Activated naive CD8-positive, alpha-beta T cell treated with anti-CD3 and anti-CD28 coated beads, Interleukin-2, amount 50 U/mL, for 24 hours (primary cell): ENCODE data around the gene ACP6.

ENCODE experiments used
- ATAC-seq: fragments of 150-1000 bp; cut with Tn5 transposase; one replicate; pipeline ENCODE4 v1.10.0; 2021
- DNase-seq: peaks from one replicate; pipeline ENCODE4 v3.0.0; 2021
- H3K27ac Mint-ChIP-seq: one replicate; pipeline ENCODE4 v1.8.0; 2021; ENCODE audit warnings: mild to moderate bottlenecking, mixed read lengths
- H3K27me3 Mint-ChIP-seq: one replicate; pipeline ENCODE4 v1.8.0; 2021; ENCODE audit warnings: mixed read lengths
- H3K36me3 Mint-ChIP-seq: one replicate; pipeline ENCODE4 v1.8.0; 2021; ENCODE audit warnings: low read depth, mixed read lengths
- H3K4me1 Mint-ChIP-seq: one replicate; pipeline ENCODE4 v1.8.0; 2021; ENCODE audit warnings: mixed read lengths
- H3K4me3 Mint-ChIP-seq: one replicate; pipeline ENCODE4 v1.8.0; 2021; ENCODE audit warnings: mild to moderate bottlenecking, moderate library complexity, mixed read lengths
- H3K9me3 Mint-ChIP-seq: one replicate; pipeline ENCODE4 v1.8.0; 2021; ENCODE audit warnings: mixed read lengths

ACP6 gene

GRCh38 chr1:147673406-147673805 lies 3.1 kb upstream of the ACP6 start:
- H3K4me1 Mint-ChIP-seq = peaks cover 16% of the 10 kb centered on the region
- peaks cover 5% of the 10 kb centered on the region for H3K9me3 Mint-ChIP-seq
- H3K27me3 Mint-ChIP-seq = peaks cover 7% of the 10 kb centered on the region
- H3K27ac Mint-ChIP-seq = no peak overlapping the region
- no peak overlapping the region for H3K4me3 Mint-ChIP-seq
- ATAC-seq = no peak
- DNase-seq = no peak
- H3K36me3 Mint-ChIP-seq = no peaks in the 10 kb centered on the region

GRCh38 chr1:147669469-147670318 lies 630 bp downstream of the ACP6 start:
- H3K9me3 Mint-ChIP-seq = no peaks in the 10 kb centered on the region
- peak overlapping the region; percentile 85 for H3K27ac Mint-ChIP-seq
- no peaks in the 10 kb centered on the region for H3K36me3 Mint-ChIP-seq
- peaks cover 3% of the 10 kb centered on the region for H3K27me3 Mint-ChIP-seq
- peak overlapping the region; percentile 93 for H3K4me3 Mint-ChIP-seq
- peak; percentile 50 for ATAC-seq
- peaks cover 21% of the 10 kb centered on the region for H3K4me1 Mint-ChIP-seq
- DNase-seq = peak; percentile 48

- no peak overlapping the region for H3K27ac Mint-ChIP-seq
- ATAC-seq = no peak
- peaks cover 4% of the 10 kb centered on the region for H3K9me3 Mint-ChIP-seq
- H3K4me1 Mint-ChIP-seq = peaks cover 16% of the 10 kb centered on the region
- no peak for DNase-seq
- no peaks in the 10 kb centered on the region for H3K27me3 Mint-ChIP-seq
- no peak overlapping the region for H3K4me3 Mint-ChIP-seq
- H3K36me3 Mint-ChIP-seq = no peaks in the 10 kb centered on the region
Measured at GRCh38 chr1:147665521-147665920, 4.8 kb downstream of the ACP6 start.

- Mint-ChIP-seq H3K27ac (peak overlapping the region; percentile 3), H3K4me3 (no peak overlapping the region), H3K36me3 (no peaks in the 10 kb centered on the region), H3K4me1 (peaks cover 12% of the 10 kb centered on the region), H3K27me3 (no peaks in the 10 kb centered on the region), H3K9me3 (peaks cover 4% of the 10 kb centered on the region)
- ATAC-seq = no peak
- no peak for DNase-seq
Measured at GRCh38 chr1:147664206-147664605, 6.1 kb downstream of the ACP6 start.

- no peaks in the 10 kb centered on the region for H3K4me1 Mint-ChIP-seq
- no peak overlapping the region for H3K4me3 Mint-ChIP-seq
- no peaks in the 10 kb centered on the region for H3K9me3 Mint-ChIP-seq
- no peak for ATAC-seq
- H3K36me3 Mint-ChIP-seq = peaks cover 3% of the 10 kb centered on the region
- no peak for DNase-seq
- no peaks in the 10 kb centered on the region for H3K27me3 Mint-ChIP-seq
- H3K27ac Mint-ChIP-seq = no peak overlapping the region
Measured at GRCh38 chr1:147654511-147654910, 15.8 kb downstream of the ACP6 start.

GRCh38 chr1:147652306-147652705 lies 18.0 kb downstream of the ACP6 start:
- Mint-ChIP-seq H3K27ac (no peak overlapping the region), H3K4me1 (peaks cover 21% of the 10 kb centered on the region), H3K4me3 (no peak overlapping the region), H3K9me3 (no peaks in the 10 kb centered on the region), H3K27me3 (no peaks in the 10 kb centered on the region), H3K36me3 (peaks cover 6% of the 10 kb centered on the region)
- no peak for ATAC-seq
- no peak for DNase-seq

- peaks cover 29% of the 10 kb centered on the region for H3K4me1 Mint-ChIP-seq
- ATAC-seq (no peak), DNase-seq (no peak)
- H3K27me3 Mint-ChIP-seq = no peaks in the 10 kb centered on the region
- no peaks in the 10 kb centered on the region for H3K9me3 Mint-ChIP-seq
- peaks cover 6% of the 10 kb centered on the region for H3K36me3 Mint-ChIP-seq
- H3K27ac Mint-ChIP-seq = no peak overlapping the region
- no peak overlapping the region for H3K4me3 Mint-ChIP-seq
Measured at GRCh38 chr1:147651466-147651865, 18.9 kb downstream of the ACP6 start.

- peaks cover 8% of the 10 kb centered on the region for H3K36me3 Mint-ChIP-seq
- H3K9me3 Mint-ChIP-seq = no peaks in the 10 kb centered on the region
- peaks cover 45% of the 10 kb centered on the region for H3K4me1 Mint-ChIP-seq
- no peak for ATAC-seq
- H3K27me3 Mint-ChIP-seq = no peaks in the 10 kb centered on the region
- peak overlapping the region; percentile 34 for H3K27ac Mint-ChIP-seq
- DNase-seq = no peak
- H3K4me3 Mint-ChIP-seq = no peak overlapping the region
Measured at GRCh38 chr1:147648933-147649332, 21.4 kb downstream of the ACP6 start.

GRCh38 chr1:147647796-147648633 lies 22.3 kb downstream of the ACP6 start:
- Mint-ChIP-seq H3K9me3 (no peaks in the 10 kb centered on the region), H3K27ac (peak overlapping the region; percentile 43), H3K4me1 (peaks cover 45% of the 10 kb centered on the region), H3K27me3 (no peaks in the 10 kb centered on the region), H3K36me3 (peaks cover 8% of the 10 kb centered on the region), H3K4me3 (no peak overlapping the region)
- ATAC-seq (peak; percentile 77), DNase-seq (peak; percentile 25)

GRCh38 chr1:147643974-147644373 lies 26.4 kb downstream of the ACP6 start:
- Mint-ChIP-seq H3K36me3 (peaks cover 8% of the 10 kb centered on the region), H3K9me3 (no peaks in the 10 kb centered on the region), H3K4me3 (no peak overlapping the region), H3K27ac (no peak overlapping the region), H3K4me1 (peaks cover 49% of the 10 kb centered on the region), H3K27me3 (no peaks in the 10 kb centered on the region)
- DNase-seq (no peak), ATAC-seq (no peak)

GRCh38 chr1:147641695-147642592 lies 28.4 kb downstream of the ACP6 start:
- DNase-seq (peak; percentile 59), ATAC-seq (no peak)
- no peaks in the 10 kb centered on the region for H3K9me3 Mint-ChIP-seq
- H3K27me3 Mint-ChIP-seq = no peaks in the 10 kb centered on the region
- no peak overlapping the region for H3K4me3 Mint-ChIP-seq
- peaks cover 5% of the 10 kb centered on the region for H3K36me3 Mint-ChIP-seq
- peaks cover 29% of the 10 kb centered on the region for H3K4me1 Mint-ChIP-seq
- H3K27ac Mint-ChIP-seq = no peak overlapping the region

- no peaks in the 10 kb centered on the region for H3K27me3 Mint-ChIP-seq
- no peaks in the 10 kb centered on the region for H3K9me3 Mint-ChIP-seq
- peaks cover 5% of the 10 kb centered on the region for H3K36me3 Mint-ChIP-seq
- no peak overlapping the region for H3K27ac Mint-ChIP-seq
- no peak for ATAC-seq
- no peak overlapping the region for H3K4me3 Mint-ChIP-seq
- no peak for DNase-seq
- H3K4me1 Mint-ChIP-seq = peaks cover 23% of the 10 kb centered on the region
Measured at GRCh38 chr1:147641291-147641690, 29.0 kb downstream of the ACP6 start.

GRCh38 chr1:147640553-147641165 lies 29.7 kb downstream of the ACP6 start:
- H3K27me3 Mint-ChIP-seq = no peaks in the 10 kb centered on the region
- ATAC-seq = peak; percentile 98
- no peaks in the 10 kb centered on the region for H3K9me3 Mint-ChIP-seq
- peaks cover 16% of the 10 kb centered on the region for H3K4me1 Mint-ChIP-seq
- no peak overlapping the region for H3K4me3 Mint-ChIP-seq
- H3K36me3 Mint-ChIP-seq = peaks cover 5% of the 10 kb centered on the region
- H3K27ac Mint-ChIP-seq = peak overlapping the region; percentile 6
- peak; percentile 83 for DNase-seq

GRCh38 chr1:147636314-147636713 lies 34.0 kb downstream of the ACP6 start:
- DNase-seq = no peak
- H3K4me3 Mint-ChIP-seq = no peak overlapping the region

More at GRCh38 chr1:147636314-147636713, 34.0 kb downstream of the ACP6 start:
- Mint-ChIP-seq H3K4me1 (peaks cover 2% of the 10 kb centered on the region), H3K36me3 (no peaks in the 10 kb centered on the region), H3K27ac (no peak overlapping the region), H3K27me3 (no peaks in the 10 kb centered on the region), H3K9me3 (no peaks in the 10 kb centered on the region)
- ATAC-seq = no peak
